Activated CD8-positive, alpha-beta T cell treated with anti-CD3 and anti-CD28 coated beads, Interleukin-2, amount 10 ng/mL, durations not matched to agents 7 days and 5 days (primary cell): ENCODE results near the gene ARHGEF3. TPM values are rescaled to one million over a fixed set of nuclear protein-coding genes. Genes with fewer than 3 reads are reported as not detected.
A peak's percentile ranks its signal among the peaks of the same experiment; 100 is the strongest.
"Not testable (repeated sequence)": the region's sequence is repeated elsewhere in the genome, so short reads cannot be mapped to it uniquely, and the experiment has no call there.

Experiments
- ATAC-seq: fragments of 150-1000 bp; cut with Tn5 transposase; one replicate; pipeline ENCODE4 v1.10.0; 2021; ENCODE audit warnings: moderate library complexity
- CTCF ChIA-PET: fragments of 350-600 bp; sonication (Branson Sonifier 250); formaldehyde crosslinking; loops from one replicate; lab custom pipeline; 2021; ENCODE audit warnings: antibody characterized with exemption; lab: Charles Lee
- POLR2A ChIA-PET: fragments of 350-600 bp; sonication (Branson Sonifier 250); formaldehyde crosslinking; loops from one replicate; lab custom pipeline; 2021; ENCODE audit warnings: antibody characterized with exemption; lab: Charles Lee
- DNase-seq: peaks from one replicate; pipeline ENCODE4 v3.0.0-alpha.2; 2020
- H3K27ac Mint-ChIP-seq: one replicate; pipeline ENCODE4 v1.8.0; 2021; ENCODE audit warnings: mild to moderate bottlenecking, mixed read lengths
- H3K27me3 Mint-ChIP-seq: one replicate; pipeline ENCODE4 v1.8.0; 2021; ENCODE audit warnings: low read depth, mixed read lengths
- H3K36me3 Mint-ChIP-seq: one replicate; pipeline ENCODE4 v1.8.0; 2021; ENCODE audit warnings: low read depth, mixed read lengths
- H3K4me1 Mint-ChIP-seq: one replicate; pipeline ENCODE4 v1.8.0; 2021; ENCODE audit warnings: low read depth, mixed read lengths
- H3K4me3 Mint-ChIP-seq: one replicate; pipeline ENCODE4 v1.8.0; 2021; ENCODE audit warnings: mild to moderate bottlenecking, mixed read lengths
- H3K9me3 Mint-ChIP-seq: one replicate; pipeline ENCODE4 v1.8.0; 2022; ENCODE audit warnings: mixed read lengths; ENCODE audit not compliant: insufficient read depth
- total RNA-seq, 2 experiments: library from RNA; stranded (reverse); gene quantifications; one replicate each; pipeline ENCODE4 v1.2.3, GENCODE V29; 2021

ARHGEF3 gene
- total RNA-seq, 2 experiments from 2014 or later, result 94.6 to 101 TPM

GRCh38 chr3:56769116-56769707 lies 32.5 kb downstream of the ARHGEF3 start:
- POLR2A ChIA-PET, result interaction anchor here (0.6 to 2.0 kb wide), 4 partner anchors 14 to 55 kb away, joined by 3 to 9 read pairs (median 4); no protein-coding TSS in a partner anchor
- H3K27ac Mint-ChIP-seq, result peak overlapping the region; percentile 56
- peaks cover 62% of the 10 kb centered on the region for H3K4me1 Mint-ChIP-seq

GRCh38 chr3:56764904-56765547 lies 36.7 kb downstream of the ARHGEF3 start:
- ChIA-PET POLR2A (interaction anchor here (1.1 to 1.2 kb wide), 2 partner anchors 10 to 18 kb away, joined by 4 read pairs; no protein-coding TSS in a partner anchor), CTCF (interaction anchor here (0.7 to 1.8 kb wide), 8 partner anchors 10 to 224 kb away, joined by 3 to 7 read pairs (median 5); no protein-coding TSS in a partner anchor)
- H3K9me3 Mint-ChIP-seq, result no peaks in the 10 kb centered on the region
- peaks cover 82% of the 10 kb centered on the region for H3K36me3 Mint-ChIP-seq
- no peak overlapping the region for H3K4me3 Mint-ChIP-seq
- no peak for DNase-seq
- peak overlapping the region; percentile 68 for H3K27ac Mint-ChIP-seq
- no peaks in the 10 kb centered on the region for H3K27me3 Mint-ChIP-seq
- peaks cover 74% of the 10 kb centered on the region for H3K4me1 Mint-ChIP-seq
- no peak for ATAC-seq

More at GRCh38 chr3:56769116-56769707, 32.5 kb downstream of the ARHGEF3 start:
- CTCF ChIA-PET, result interaction anchor here (0.9 to 2.6 kb wide), 5 partner anchors 11 to 133 kb away, joined by 3 to 9 read pairs (median 4); no protein-coding TSS in a partner anchor
- peaks cover 76% of the 10 kb centered on the region for H3K36me3 Mint-ChIP-seq
- no peaks in the 10 kb centered on the region for H3K9me3 Mint-ChIP-seq
- DNase-seq (no peak), ATAC-seq (no peak)
- no peak overlapping the region for H3K4me3 Mint-ChIP-seq
- H3K27me3 Mint-ChIP-seq, result no peaks in the 10 kb centered on the region

GRCh38 chr3:56764184-56764583 lies 37.6 kb downstream of the ARHGEF3 start:
- ChIA-PET CTCF (interaction anchor here (0.6 to 1.8 kb wide), 8 partner anchors 9 to 965 kb away, joined by 3 to 7 read pairs (median 5); partner anchors contain the start of gene ARHGEF3), POLR2A (interaction anchor here (0.7 to 1.2 kb wide), 3 partner anchors 10 to 131 kb away, joined by 4 to 6 read pairs (median 4); no protein-coding TSS in a partner anchor)
- H3K4me3 Mint-ChIP-seq, result no peak overlapping the region
- no peaks in the 10 kb centered on the region for H3K27me3 Mint-ChIP-seq
- no peak overlapping the region for H3K27ac Mint-ChIP-seq
- DNase-seq, result no peak
- H3K36me3 Mint-ChIP-seq, result peaks cover 83% of the 10 kb centered on the region
- no peak for ATAC-seq
- H3K9me3 Mint-ChIP-seq, result no peaks in the 10 kb centered on the region
- peaks cover 78% of the 10 kb centered on the region for H3K4me1 Mint-ChIP-seq

DNA sequence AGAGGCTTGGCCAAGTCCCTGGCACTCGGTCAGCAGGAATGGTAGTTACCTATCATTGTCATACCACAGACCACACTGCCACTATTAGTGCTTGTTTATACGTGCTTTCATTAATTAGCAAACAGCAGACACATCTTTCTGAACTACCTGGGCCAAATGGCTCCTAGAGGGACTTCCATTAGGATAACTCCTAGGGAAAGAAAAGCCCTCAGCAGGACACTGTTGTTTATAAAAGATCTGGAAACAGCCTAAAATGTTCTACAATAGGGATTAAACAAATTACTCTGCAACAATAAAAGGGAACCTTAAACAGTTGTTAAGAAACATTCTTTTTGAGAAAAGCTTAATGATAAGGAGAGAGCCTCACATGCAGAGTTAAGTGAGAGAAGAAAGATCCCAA lies 38.5 kb downstream of the ARHGEF3 start:
- Mint-ChIP-seq H3K27me3 (no peaks in the 10 kb centered on the region), H3K36me3 (peaks cover 79% of the 10 kb centered on the region), H3K9me3 (no peaks in the 10 kb centered on the region), H3K27ac (no peak overlapping the region), H3K4me1 (peaks cover 78% of the 10 kb centered on the region), H3K4me3 (no peak overlapping the region)
- CTCF ChIA-PET, result interaction anchor here (1.7 kb wide), 1 partner anchor 26 kb away, joined by 5 read pairs; no protein-coding TSS in a partner anchor
- POLR2A ChIA-PET, result no interaction called here
- DNase-seq (no peak), ATAC-seq (no peak)

GRCh38 chr3:56762718-56763117 lies 39.0 kb downstream of the ARHGEF3 start:
- ATAC-seq (no peak), DNase-seq (no peak)
- Mint-ChIP-seq H3K27me3 (no peaks in the 10 kb centered on the region), H3K4me1 (peaks cover 78% of the 10 kb centered on the region), H3K36me3 (peaks cover 76% of the 10 kb centered on the region), H3K9me3 (no peaks in the 10 kb centered on the region), H3K27ac (peak overlapping the region; percentile 35), H3K4me3 (no peak overlapping the region)
- ChIA-PET POLR2A (no interaction called here), CTCF (no interaction called here)

DNA sequence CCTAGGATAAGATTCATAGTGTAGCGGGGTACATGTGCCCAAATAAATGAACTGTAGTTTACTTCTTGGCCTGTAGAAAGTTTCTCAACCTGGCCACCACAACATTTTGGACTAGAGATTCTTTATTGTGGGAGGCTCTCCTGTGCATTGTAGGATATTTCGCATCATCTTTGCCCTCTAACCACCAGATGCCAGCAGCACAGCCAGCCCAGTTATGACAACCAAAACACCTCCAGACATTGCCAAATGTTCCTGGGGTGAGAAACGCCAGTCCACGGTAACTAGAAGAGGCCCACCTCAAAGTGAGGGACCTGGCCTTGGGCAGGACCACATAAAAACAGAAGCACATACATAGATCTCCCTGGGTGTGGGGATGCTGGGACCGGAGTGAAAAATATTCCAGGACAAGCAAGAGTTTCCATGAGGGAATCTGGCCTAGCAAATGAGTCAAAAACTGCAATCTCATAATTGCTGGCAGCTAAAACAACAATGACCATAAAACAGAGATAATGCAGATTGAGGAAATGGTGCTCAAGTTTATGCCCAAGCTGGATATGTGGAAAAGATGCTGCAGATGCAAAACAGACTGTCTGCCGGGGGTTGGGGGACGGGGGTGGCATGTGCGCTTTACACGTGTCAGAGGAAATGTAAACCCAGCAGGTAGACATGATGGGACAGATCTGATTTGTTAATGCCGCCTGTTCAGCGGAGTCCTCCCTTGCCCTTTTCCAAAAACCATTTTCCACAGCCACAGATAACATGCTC lies 39.7 kb downstream of the ARHGEF3 start:
- DNase-seq (no peak), ATAC-seq (no peak)
- Mint-ChIP-seq H3K36me3 (peaks cover 79% of the 10 kb centered on the region), H3K9me3 (no peaks in the 10 kb centered on the region), H3K27me3 (no peaks in the 10 kb centered on the region), H3K4me1 (peaks cover 80% of the 10 kb centered on the region), H3K27ac (peak overlapping the region; percentile 35), H3K4me3 (no peak overlapping the region)
- ChIA-PET POLR2A (no interaction called here), CTCF (interaction anchor here (4.2 kb wide), 1 partner anchor 38 kb away, joined by 43 read pairs; the partner anchor contains the start of gene ARHGEF3)

DNA sequence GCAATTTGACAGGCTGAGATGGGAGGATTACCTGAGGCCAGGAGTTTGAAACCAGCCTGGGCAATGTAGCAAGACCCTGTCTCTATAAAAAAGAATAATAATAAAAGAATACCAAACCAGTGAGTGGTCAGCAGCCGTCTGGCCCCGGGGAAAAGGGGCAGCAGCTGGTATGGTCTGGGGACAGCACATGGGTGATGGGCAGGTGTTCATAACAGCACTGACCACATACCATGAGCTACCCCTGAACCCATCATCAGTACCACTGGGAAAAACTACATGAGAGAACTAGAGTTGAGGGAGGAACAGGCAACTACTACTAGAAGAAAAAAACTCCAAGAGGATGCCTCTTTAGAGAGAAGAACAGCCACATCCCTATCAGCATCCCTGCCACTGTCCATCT lies 40.7 kb downstream of the ARHGEF3 start:
- H3K4me3 Mint-ChIP-seq, result no peak overlapping the region
- CTCF ChIA-PET, result interaction anchor here (1.0 to 4.2 kb wide), 3 partner anchors 23 to 39 kb away, joined by 4 to 43 read pairs (median 4); partner anchors contain the start of gene ARHGEF3
- H3K27me3 Mint-ChIP-seq, result no peaks in the 10 kb centered on the region
- DNase-seq (no peak), ATAC-seq (no peak)
- no peaks in the 10 kb centered on the region for H3K9me3 Mint-ChIP-seq
- POLR2A ChIA-PET, result interaction anchor here (1.8 kb wide), 1 partner anchor 39 kb away, joined by 7 read pairs; no protein-coding TSS in a partner anchor
- peaks cover 78% of the 10 kb centered on the region for H3K36me3 Mint-ChIP-seq
- H3K27ac Mint-ChIP-seq, result peak overlapping the region; percentile 28
- H3K4me1 Mint-ChIP-seq, result peaks cover 80% of the 10 kb centered on the region

- peaks cover 82% of the 10 kb centered on the region for H3K36me3 Mint-ChIP-seq
- ATAC-seq, result no peak
- H3K27ac Mint-ChIP-seq, result peak overlapping the region; percentile 86
- CTCF ChIA-PET, result interaction anchor here (1.4 to 4.2 kb wide), 3 partner anchors 17 to 40 kb away, joined by 3 to 43 read pairs (median 8); partner anchors contain the start of gene ARHGEF3
- no peak for DNase-seq
- H3K9me3 Mint-ChIP-seq, result no peaks in the 10 kb centered on the region
- POLR2A ChIA-PET, result interaction anchor here (1.1 to 2.5 kb wide), 3 partner anchors 24 to 227 kb away, joined by 3 to 28 read pairs (median 21); partner anchors contain the start of gene ARHGEF3
- no peaks in the 10 kb centered on the region for H3K27me3 Mint-ChIP-seq
- peak overlapping the region; percentile 29 for H3K4me3 Mint-ChIP-seq
- peaks cover 84% of the 10 kb centered on the region for H3K4me1 Mint-ChIP-seq
These were observed 42.2 kb downstream of the ARHGEF3 start for GRCh38 chr3:56759532-56759931.

- POLR2A ChIA-PET, result interaction anchor here (0.6 to 2.5 kb wide), 6 partner anchors 25 to 158 kb away, joined by 3 to 28 read pairs (median 6); partner anchors contain the start of genes ARHGEF3 and TASOR
- CTCF ChIA-PET, result interaction anchor here (0.7 to 4.2 kb wide), 7 partner anchors 18 to 230 kb away, joined by 3 to 43 read pairs (median 4); partner anchors contain the start of gene ARHGEF3
- DNase-seq (peak; percentile 58), ATAC-seq (peak; percentile 68)
- Mint-ChIP-seq H3K27ac (peak overlapping the region; percentile 86), H3K9me3 (no peaks in the 10 kb centered on the region), H3K27me3 (no peaks in the 10 kb centered on the region), H3K4me1 (peaks cover 85% of the 10 kb centered on the region), H3K4me3 (peak overlapping the region; percentile 29), H3K36me3 (peaks cover 83% of the 10 kb centered on the region)
These were observed 43.2 kb downstream of the ARHGEF3 start for GRCh38 chr3:56758539-56758981.

DNA sequence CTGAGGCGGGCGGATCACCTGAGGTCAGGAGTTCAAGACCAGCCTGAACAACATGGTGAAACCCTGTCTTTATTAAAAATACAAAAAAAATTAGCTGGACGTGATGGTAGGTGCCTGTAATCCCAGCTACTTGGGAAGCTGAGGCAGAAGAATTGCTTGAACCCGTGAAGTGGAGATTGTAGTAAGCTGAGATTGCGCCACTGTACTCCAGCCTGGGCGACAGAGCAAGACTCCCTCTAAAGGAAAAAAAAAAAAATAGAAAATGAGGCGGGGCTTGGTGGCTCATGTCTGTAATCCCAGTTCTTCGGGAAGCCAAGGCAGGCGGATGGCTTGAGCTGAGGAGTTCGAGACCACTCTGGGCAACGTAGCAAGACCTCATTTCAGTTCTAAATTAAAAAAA lies 43.7 kb downstream of the ARHGEF3 start:
- not testable (repeated sequence) for DNase-seq, H3K27me3 Mint-ChIP-seq, H3K4me3 Mint-ChIP-seq, H3K27ac Mint-ChIP-seq, ATAC-seq, H3K9me3 Mint-ChIP-seq
- CTCF ChIA-PET, result interaction anchor here (0.7 to 4.2 kb wide), 7 partner anchors 18 to 231 kb away, joined by 3 to 43 read pairs (median 4); partner anchors contain the start of gene ARHGEF3
- Mint-ChIP-seq H3K36me3 (peaks cover 85% of the 10 kb centered on the region), H3K4me1 (peaks cover 86% of the 10 kb centered on the region)
- POLR2A ChIA-PET, result interaction anchor here (1.2 to 2.5 kb wide), 5 partner anchors 26 to 158 kb away, joined by 3 to 28 read pairs (median 6); partner anchors contain the start of genes ARHGEF3 and TASOR
